Ascending aorta (tissue), 2 donors: ENCODE results near the gene DHX34. TPM values are rescaled to one million over a fixed set of nuclear protein-coding genes. Genes with fewer than 3 reads are reported as not detected.

Source experiments
- DNase-seq, 2 donors: peaks; one replicate each; pipeline ENCODE4 v3.0.0-alpha.2; 2019; ENCODE audit warnings: low spot score in 2 of 2
- H3K27ac ChIP-seq, 2 donors: fragments of 200-600 bp; sonication (generic); one replicate each; pipeline ENCODE4 v1.5.1; 2016 to 2017; ENCODE audit warnings: mild to moderate bottlenecking in 1 of 2
- H3K27me3 ChIP-seq: fragments of 200-600 bp; sonication (generic); one replicate; pipeline ENCODE4 v1.5.1; 2017
- H3K36me3 ChIP-seq, 2 donors: fragments of 200-600 bp; sonication (generic); one replicate each; pipeline ENCODE4 v1.5.1; 2016
- H3K4me1 ChIP-seq, 2 donors: fragments of 200-600 bp; sonication (generic); one replicate each; pipeline ENCODE4 v1.5.1; 2016 to 2017; ENCODE audit warnings: mild to moderate bottlenecking in 1 of 2
- H3K4me3 ChIP-seq, 2 donors: fragments of 200-600 bp; sonication (generic); one replicate each; pipeline ENCODE4 v1.5.1; 2016 to 2017; ENCODE audit warnings: mild to moderate bottlenecking in 1 of 2
- H3K9me3 ChIP-seq, 2 donors: fragments of 200-600 bp; sonication (generic); one replicate each; pipeline ENCODE4 v1.5.1; 2016
- intact Hi-C: fragments of 100-400 bp; cut with DNase I; formaldehyde crosslinking; loops from one replicate; pipeline ENCODE4 v1.15.1; 2023
- total RNA-seq: library from RNA; depleted of rRNA; stranded (reverse); fragments of >200 nt; gene quantifications from one replicate; pipeline ENCODE4 v1.1.0, GENCODE V29; 2016
- TF ChIP-seq, protein P1 (sequence below), 3 experiments: fragments of 200-600 bp in 2 of 3; fragments of 450-650 bp in 1 of 3; sonication (generic) in 2 of 3; IDR thresholded peaks; one replicate each; pipeline ENCODE4 v1.5.1; 2016 to 2019; ENCODE audit warnings: antibody characterized with exemption in 3 of 3, mild to moderate bottlenecking in 1 of 3, moderate library complexity in 1 of 3

The DHX34 gene
- total RNA-seq, 1 donor from 2014 or later, result 8.0 TPM

DNA sequence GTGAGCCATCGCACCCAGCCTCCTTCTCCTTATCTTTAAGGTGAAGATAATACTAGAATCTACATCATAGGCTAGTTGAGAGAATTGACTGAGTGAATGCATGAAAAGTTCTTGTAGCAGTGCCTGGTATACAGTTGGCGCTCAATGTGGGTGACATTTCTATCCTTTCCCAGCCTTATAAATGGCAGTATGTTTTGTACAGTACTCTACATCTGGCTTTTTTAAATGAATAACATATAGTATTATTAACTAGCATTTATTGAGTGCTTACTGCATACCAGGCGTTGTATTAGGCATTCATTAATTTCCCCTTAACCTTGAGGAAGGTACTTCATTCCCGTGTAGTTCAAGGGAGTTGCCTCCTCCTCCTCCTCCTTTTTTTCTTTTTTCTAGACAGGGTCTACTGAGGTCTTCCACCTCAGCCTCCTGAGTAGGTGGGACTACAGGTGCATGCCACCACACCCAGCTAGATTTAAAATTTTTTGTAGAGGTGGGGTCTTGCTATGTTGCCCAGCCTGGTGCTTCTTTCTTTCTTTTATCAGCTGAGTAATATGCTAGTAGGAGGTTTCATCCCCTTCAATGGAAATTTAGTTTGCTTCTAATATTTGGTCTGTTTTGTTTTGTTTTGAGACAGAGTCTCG is 36.6 kb upstream of the DHX34 start:
- Histone ChIP-seq H3K4me1 (peaks cover 3 to 13% of the 10 kb centered on the region in 2 donors), H3K36me3 (no peaks in the 10 kb centered on the region), H3K4me3 (peak overlapping the region in 1 of 2 donors; percentile 38), H3K27me3 (no peaks in the 10 kb centered on the region), H3K27ac (no peak overlapping the region), H3K9me3 (no peaks in the 10 kb centered on the region)
- intact Hi-C loops, result no loop called here
- TF ChIP-seq, protein P1, sequence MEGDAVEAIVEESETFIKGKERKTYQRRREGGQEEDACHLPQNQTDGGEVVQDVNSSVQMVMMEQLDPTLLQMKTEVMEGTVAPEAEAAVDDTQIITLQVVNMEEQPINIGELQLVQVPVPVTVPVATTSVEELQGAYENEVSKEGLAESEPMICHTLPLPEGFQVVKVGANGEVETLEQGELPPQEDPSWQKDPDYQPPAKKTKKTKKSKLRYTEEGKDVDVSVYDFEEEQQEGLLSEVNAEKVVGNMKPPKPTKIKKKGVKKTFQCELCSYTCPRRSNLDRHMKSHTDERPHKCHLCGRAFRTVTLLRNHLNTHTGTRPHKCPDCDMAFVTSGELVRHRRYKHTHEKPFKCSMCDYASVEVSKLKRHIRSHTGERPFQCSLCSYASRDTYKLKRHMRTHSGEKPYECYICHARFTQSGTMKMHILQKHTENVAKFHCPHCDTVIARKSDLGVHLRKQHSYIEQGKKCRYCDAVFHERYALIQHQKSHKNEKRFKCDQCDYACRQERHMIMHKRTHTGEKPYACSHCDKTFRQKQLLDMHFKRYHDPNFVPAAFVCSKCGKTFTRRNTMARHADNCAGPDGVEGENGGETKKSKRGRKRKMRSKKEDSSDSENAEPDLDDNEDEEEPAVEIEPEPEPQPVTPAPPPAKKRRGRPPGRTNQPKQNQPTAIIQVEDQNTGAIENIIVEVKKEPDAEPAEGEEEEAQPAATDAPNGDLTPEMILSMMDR (IDR thresholded peaks at IDR 0.05), result no peak
- DNase-seq, result no peak

DNA sequence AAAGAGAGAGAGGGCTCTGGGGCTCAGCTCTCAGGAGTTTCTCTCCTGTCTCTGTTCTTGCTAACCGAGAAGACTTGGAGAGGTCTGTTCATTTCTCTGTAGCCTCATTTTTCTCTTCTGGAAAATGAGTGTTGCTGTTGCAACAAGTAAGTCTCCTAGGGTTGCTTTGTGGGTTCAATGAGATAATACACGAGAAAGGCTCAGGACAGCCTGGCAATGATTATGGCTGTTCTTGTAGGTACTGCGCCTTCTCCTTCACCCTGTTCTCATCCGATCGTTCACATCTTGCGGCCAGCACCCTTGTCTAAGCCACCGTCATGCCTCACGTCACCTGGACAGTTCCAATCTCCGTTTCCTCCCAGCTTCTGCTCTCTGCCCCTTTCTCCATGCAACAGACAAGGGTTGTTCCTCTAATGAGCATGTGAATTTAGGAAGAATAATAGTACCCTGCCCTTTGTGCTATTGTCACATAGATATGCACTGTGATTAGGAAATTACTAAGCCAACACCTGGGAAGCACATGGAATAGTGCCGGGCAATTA is 35.3 kb upstream of the DHX34 start:
- no peak for DNase-seq
- Histone ChIP-seq H3K27ac (no peak overlapping the region), H3K4me1 (peaks cover 3 to 9% of the 10 kb centered on the region in 2 donors), H3K36me3 (no peaks in the 10 kb centered on the region), H3K27me3 (no peaks in the 10 kb centered on the region), H3K9me3 (no peaks in the 10 kb centered on the region), H3K4me3 (no peak overlapping the region)
- TF ChIP-seq, protein P1 (IDR thresholded peaks at IDR 0.05), result no peak
- intact Hi-C loops, result no loop called here

DNA sequence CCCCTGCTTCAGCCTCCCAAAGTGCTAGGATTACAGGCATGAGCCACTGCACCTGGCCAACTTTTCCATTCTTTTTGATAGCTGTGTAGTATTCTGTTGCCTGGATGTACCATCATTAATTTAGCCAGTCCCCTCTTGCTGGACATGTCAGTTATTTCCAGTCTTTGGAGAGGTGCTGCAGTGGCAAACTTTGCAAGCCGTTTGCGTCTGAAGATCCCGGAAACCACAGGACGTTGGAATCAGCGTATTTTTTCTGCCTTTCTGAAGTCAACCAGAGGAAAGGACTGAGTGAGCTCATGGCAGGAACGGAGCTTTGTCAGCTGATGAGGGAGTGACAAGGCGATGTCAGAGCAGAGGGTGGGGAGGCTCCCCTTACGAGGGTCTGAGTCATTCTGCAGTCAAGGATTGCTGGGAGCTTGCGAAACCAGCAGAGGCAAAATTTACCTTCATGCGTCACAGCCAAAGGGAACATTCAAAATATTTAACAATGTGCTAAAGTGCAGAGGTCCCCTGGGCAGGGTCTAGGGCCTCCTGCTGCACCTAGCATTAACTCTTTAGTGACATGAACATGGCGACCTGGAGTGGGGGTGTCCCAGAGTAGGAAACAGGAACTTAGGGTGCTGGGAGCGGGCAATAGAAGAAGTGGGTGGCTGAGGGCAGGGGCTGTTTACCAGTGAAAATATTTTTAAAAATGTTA is 33.8 kb upstream of the DHX34 start:
- Histone ChIP-seq H3K27ac (peak overlapping the region in 1 of 2 donors; percentile 40), H3K27me3 (no peaks in the 10 kb centered on the region), H3K4me3 (no peak overlapping the region), H3K4me1 (no peaks in the 10 kb centered on the region), H3K36me3 (peaks cover 0 to 3% of the 10 kb centered on the region in 2 donors), H3K9me3 (no peaks in the 10 kb centered on the region)
- TF ChIP-seq, protein P1 (IDR thresholded peaks at IDR 0.05), result no peak
- intact Hi-C loops, result no loop called here
- peak; percentile 70 to 90 for DNase-seq

DNA sequence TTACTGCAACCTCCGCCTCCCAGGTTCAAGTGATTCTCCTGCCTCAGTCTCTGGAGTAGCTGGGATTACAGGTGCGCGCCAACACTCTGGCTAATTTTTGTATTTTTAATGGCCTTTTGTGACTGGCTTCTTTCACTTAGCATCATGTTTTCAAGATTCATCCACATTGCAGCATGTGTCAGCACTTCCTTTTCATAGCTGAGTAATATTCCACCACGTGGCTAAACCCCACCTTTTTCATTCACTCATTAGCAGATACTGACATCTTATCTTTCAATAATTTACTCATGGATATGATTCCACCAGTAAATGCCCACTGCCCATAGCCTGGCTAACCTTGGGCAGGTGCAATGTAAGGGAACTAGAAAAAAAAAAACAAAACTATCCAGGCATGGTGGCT is 32.6 kb upstream of the DHX34 start:
- TF ChIP-seq, protein P1 (IDR thresholded peaks at IDR 0.05), result no peak
- H3K27me3 ChIP-seq, result no peaks in the 10 kb centered on the region
- intact Hi-C loops, result no loop called here

DNA sequence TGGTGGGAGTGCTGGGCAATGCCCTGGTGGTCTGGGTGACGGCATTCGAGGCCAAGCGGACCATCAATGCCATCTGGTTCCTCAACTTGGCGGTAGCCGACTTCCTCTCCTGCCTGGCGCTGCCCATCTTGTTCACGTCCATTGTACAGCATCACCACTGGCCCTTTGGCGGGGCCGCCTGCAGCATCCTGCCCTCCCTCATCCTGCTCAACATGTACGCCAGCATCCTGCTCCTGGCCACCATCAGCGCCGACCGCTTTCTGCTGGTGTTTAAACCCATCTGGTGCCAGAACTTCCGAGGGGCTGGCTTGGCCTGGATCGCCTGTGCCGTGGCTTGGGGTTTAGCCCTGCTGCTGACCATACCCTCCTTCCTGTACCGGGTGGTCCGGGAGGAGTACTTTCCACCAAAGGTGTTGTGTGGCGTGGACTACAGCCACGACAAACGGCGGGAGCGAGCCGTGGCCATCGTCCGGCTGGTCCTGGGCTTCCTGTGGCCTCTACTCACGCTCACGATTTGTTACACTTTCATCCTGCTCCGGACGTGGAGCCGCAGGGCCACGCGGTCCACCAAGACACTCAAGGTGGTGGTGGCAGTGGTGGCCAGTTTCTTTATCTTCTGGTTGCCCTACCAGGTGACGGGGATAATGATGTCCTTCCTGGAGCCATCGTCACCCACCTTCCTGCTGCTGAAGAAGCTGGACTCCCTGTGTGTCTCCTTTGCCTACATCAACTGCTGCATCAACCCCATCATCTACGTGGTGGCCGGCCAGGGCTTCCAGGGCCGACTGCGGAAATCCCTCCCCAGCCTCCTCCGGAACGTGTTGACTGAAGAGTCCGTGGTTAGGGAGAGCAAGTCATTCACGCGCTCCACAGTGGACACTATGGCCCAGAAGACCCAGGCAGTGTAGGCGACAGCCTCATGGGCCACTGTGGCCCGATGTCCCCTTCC is 28.9 kb upstream of the DHX34 start:
- intact Hi-C loops, result no loop called here
- no peaks in the 10 kb centered on the region for H3K27me3 ChIP-seq
- no peaks in the 10 kb centered on the region for H3K4me1 ChIP-seq
- no peak overlapping the region for H3K27ac ChIP-seq
- H3K4me3 ChIP-seq, result no peak overlapping the region
- peaks cover 0 to 6% of the 10 kb centered on the region in 2 donors for H3K36me3 ChIP-seq
- TF ChIP-seq, protein P1 (IDR thresholded peaks at IDR 0.05), result no peak
- H3K9me3 ChIP-seq, result no peaks in the 10 kb centered on the region
- DNase-seq, result no peak

More for the DNA sequence above, 32.6 kb upstream of the DHX34 start:
- peaks cover 0 to 6% of the 10 kb centered on the region in 2 donors for H3K36me3 ChIP-seq
- no peak overlapping the region for H3K27ac ChIP-seq
- no peaks in the 10 kb centered on the region for H3K9me3 ChIP-seq
- no peaks in the 10 kb centered on the region for H3K4me1 ChIP-seq
- DNase-seq, result no peak
- no peak overlapping the region for H3K4me3 ChIP-seq
